NCI-H446 treated with DMSO at 0.1 percent for 48 hours (cell line): ENCODE results near the gene BTF3.

Source experiments
- DNase-seq: peaks from one replicate; lab custom pipeline; 2025; lab: John Stamatoyannopoulos, UW

The BTF3 gene

GRCh38 chr5:73525606-73526203 is 27.5 kb downstream of the BTF3 start:
- no peak for DNase-seq

GRCh38 chr5:73528248-73528647 is 30.0 kb downstream of the BTF3 start:
- DNase-seq = no peak

DNA sequence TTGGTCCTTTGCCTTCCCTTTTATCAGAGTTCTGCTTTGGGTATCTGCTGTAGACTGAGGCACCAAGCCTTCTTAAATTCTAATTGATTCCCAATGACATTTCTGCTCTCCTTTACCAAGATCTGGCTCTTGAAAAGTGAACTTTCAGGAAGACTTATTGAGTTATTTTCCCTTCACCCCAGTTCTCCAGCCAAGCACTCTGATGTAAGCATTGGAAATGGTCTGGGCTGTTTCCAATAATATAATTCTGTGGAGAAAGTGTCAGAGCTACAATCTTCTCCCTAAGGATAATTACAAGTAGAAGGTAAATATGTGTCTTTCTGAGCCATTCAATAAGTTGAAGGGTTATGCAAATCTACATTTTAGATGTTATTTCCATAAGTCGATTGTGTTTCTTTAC is 30.8 kb downstream of the BTF3 start:
- DNase-seq = no peak

GRCh38 chr5:73531356-73531755 is 33.1 kb downstream of the BTF3 start:
- no peak for DNase-seq

GRCh38 chr5:73532195-73532594 is 34.0 kb downstream of the BTF3 start:
- no peak for DNase-seq

- DNase-seq = no peak
Observed at GRCh38 chr5:73534011-73534644, 35.9 kb downstream of the BTF3 start.

DNA sequence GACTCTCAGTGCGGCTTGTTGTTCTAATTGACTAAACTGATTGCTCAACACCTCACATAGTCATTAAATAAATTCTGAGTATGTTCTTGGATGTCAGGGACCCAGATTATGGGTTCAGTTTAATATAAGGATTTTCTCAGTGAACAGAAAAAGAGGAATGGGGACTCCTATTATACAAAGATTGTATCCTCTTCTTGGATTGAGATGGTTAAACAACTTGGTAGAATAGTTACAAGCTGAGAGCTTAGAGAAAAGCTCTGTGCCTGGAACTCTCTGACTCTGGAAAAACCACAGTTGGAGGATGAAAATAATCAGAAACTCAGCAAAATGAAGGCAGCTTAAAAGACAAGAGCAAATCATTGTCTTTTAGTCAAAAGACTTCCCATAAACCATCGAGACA is 36.7 kb downstream of the BTF3 start:
- DNase-seq = no peak

DNA sequence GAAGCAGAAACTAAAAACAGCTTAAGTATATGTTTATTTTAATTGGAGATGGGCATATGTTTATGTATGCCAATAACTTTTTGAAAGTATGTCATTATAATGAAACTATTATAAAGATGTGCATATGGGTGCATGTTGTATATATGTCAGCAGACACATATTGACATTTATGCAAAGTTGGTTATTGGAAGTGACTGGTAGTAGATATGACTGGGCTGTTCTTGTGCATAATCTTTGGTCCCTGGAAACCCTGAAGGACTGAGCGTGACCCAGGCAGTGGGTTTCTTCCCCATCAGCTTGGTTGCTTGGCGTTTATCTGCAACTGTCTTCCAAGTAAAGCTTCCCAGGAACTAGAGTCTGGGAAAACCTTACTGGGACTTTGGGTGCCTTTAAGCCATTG is 41.5 kb downstream of the BTF3 start:
- DNase-seq = no peak

DNA sequence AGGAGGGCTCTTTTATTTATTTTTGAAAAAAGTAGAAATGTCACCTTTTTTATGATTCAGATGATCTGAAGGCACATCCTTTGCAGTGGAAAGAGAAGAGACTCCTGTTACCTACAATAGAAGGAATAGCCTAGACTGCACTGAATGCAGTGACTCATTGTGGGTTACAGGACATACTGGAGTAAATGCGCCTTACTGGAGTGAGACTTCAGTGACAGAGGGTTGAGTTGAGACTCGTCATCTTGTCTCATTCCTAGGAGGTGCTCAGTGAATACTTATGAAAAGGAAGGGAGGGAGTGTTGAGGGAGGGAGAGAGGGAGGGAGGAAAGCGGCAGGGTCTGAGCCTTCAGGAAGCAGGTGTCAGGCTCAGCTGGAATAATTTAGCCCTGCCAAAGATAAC is 42.0 kb downstream of the BTF3 start:
- DNase-seq = no peak

DNA sequence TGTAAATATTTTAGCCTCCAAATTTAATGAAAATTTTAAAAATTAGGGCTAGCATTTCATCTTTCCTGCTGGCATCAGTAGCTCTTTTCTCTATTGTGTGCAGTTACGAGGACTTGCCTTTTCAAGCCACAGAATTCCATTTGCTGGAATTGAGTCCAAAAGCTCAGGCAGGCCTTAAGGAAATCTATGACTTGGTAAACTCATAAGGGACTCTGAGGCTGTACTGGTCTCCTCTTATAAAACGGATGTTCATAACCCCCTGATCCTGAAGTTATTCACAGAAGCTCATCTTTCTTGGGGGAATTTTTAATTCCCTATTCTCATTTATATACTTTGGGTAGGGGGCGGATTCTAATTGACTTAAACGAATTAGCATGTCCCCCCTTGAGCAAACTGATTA is 43.8 kb downstream of the BTF3 start:
- no peak for DNase-seq

- no peak for DNase-seq
Observed at GRCh38 chr5:73544429-73545402, 46.5 kb downstream of the BTF3 start.

DNA sequence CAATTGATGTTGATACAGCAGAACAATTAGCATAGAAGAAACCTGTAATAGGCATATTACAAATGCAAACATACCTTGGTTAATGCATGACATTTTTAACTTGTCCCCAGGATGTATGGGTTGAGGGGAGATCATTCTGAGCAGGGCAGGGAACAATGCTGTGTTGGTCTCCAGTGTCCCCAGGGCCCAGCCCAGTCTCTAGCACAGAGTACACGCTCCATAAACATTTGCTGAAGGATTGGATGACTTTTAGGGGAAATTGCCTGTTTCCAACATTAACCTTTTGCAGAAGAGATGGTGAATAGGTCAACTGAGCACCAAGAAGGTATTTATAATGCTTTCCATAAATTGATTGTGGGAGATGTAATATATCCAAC is 47.1 kb downstream of the BTF3 start:
- DNase-seq = no peak

DNA sequence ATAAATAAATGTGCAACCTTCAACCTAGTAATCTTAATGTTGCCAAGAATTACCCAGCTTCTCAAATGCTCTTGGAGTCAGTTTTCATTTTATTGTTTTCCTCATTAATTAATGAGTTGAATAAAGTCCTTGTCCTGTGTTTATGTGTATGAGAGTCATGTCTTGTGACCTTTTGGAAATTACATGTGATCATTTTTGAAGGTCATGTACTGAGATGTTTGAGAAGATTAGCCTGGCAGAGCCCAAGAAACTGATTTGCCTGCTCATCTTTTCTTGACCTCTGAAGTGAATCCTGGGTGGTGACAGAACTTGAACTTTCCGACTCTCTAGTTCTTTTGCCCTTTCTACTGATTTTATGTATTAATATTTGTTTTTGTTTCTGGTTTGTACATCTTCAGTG is 51.8 kb downstream of the BTF3 start:
- DNase-seq = no peak

DNA sequence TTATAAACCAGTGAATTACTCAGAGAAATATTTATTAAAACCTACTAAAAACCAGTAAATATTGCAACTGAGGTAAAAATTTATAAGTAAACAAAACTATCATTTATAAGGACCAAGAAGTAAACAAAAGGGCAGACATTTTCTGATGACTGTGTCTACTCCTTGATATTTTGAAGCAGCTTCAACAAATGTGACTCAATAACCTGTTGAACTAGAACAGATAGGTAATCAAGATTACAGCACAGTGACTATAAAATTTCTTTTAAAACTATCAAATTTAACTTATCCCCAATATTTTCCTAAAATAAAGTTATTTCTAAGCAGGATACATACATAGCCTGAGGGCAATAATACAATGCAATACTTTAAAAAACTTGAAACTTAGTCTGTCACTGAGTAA is 54.4 kb downstream of the BTF3 start:
- DNase-seq = no peak
